RWPE2 (cell line): ENCODE measurements around the gene JAZF1.

ENCODE experiments used
- ATAC-seq: fragments of 200-7000 bp; cut with Tn5 transposase; 3 replicates; pipeline ENCODE4 v1.9.1; 2021; ENCODE audit warnings: low read depth
- DNase-seq: peaks from one replicate; pipeline ENCODE4 v3.0.0-alpha.2; 2020; ENCODE audit warnings: low spot score
- H3K27ac ChIP-seq: fragments of 450-650 bp; 2 replicates; pipeline ENCODE4 v1.5.1; 2017; ENCODE audit warnings: mild to moderate bottlenecking; ENCODE audit not compliant: poor library complexity, severe bottlenecking
- H3K27me3 ChIP-seq: fragments of 250-450 bp; sonication (Bioruptor Pico); 2 replicates; pipeline ENCODE4 v1.5.1; 2021; ENCODE audit warnings: mild to moderate bottlenecking, moderate library complexity; ENCODE audit not compliant: insufficient read depth, poor library complexity, severe bottlenecking
- H3K36me3 ChIP-seq: fragments of 250-450 bp; sonication (Bioruptor Pico); 2 replicates; pipeline ENCODE4 v1.5.1; 2020; ENCODE audit warnings: low read depth, mild to moderate bottlenecking, moderate library complexity
- H3K4me1 ChIP-seq: fragments of 250-450 bp; sonication (Bioruptor Pico); 2 replicates; pipeline ENCODE4 v1.5.1; 2021; ENCODE audit warnings: mild to moderate bottlenecking, moderate library complexity; ENCODE audit not compliant: insufficient read depth, poor library complexity, severe bottlenecking
- H3K4me3 ChIP-seq: fragments of 250-450 bp; sonication (Bioruptor Pico); 2 replicates; pipeline ENCODE4 v1.5.1; 2021; ENCODE audit warnings: mild to moderate bottlenecking, moderate library complexity; ENCODE audit not compliant: severe bottlenecking
- H3K9me3 ChIP-seq: fragments of 250-450 bp; sonication (Bioruptor Pico); 2 replicates; pipeline ENCODE4 v1.5.1; 2021; ENCODE audit warnings: mild to moderate bottlenecking, moderate library complexity; ENCODE audit not compliant: severe bottlenecking
- TF ChIP-seq, protein P1 (sequence below): fragments of 450-650 bp; IDR thresholded peaks from one replicate; pipeline ENCODE4 v1.5.1; 2017; ENCODE audit warnings: mild to moderate bottlenecking, moderate library complexity; ENCODE audit not compliant: poor library complexity, severe bottlenecking

Gene JAZF1

DNA sequence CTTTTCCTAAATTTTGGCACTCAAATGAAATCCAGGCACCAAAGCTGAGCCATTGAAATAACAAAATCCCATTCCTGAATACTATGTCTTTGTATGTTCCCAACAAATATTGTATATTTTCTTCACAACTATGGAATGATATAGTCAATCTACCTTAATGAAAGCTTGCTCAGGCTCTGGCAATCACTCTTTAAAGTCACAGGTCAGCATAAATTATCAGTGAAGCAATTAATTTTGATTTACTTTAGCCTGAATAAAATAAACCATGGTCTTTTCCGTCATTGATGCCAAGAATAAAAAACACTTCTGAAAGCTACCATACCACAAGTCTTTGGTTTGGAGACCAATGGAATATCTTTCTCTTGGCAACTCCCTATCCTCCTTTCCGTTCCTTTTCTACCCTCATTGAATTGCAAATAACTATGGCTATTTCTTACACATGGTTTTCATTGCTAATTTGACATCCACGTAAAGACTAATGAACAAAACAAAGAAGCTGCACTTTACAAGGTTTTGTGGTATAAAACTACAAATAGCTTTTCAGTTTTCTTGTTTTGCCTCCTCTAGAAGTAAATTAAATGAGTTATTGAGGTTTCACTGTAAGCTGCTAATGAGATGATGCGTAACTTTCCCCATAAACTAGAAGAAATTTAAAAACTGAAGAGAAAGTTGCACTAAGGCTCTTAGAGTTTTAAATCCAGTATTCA, 274.1 kb downstream of the JAZF1 start:
- Histone ChIP-seq H3K27ac (no peak overlapping the region), H3K36me3 (no peaks in the 10 kb centered on the region), H3K4me3 (no peak overlapping the region), H3K9me3 (no peaks in the 10 kb centered on the region), H3K4me1 (no peaks in the 10 kb centered on the region), H3K27me3 (no peaks in the 10 kb centered on the region)
- TF ChIP-seq, protein P1, sequence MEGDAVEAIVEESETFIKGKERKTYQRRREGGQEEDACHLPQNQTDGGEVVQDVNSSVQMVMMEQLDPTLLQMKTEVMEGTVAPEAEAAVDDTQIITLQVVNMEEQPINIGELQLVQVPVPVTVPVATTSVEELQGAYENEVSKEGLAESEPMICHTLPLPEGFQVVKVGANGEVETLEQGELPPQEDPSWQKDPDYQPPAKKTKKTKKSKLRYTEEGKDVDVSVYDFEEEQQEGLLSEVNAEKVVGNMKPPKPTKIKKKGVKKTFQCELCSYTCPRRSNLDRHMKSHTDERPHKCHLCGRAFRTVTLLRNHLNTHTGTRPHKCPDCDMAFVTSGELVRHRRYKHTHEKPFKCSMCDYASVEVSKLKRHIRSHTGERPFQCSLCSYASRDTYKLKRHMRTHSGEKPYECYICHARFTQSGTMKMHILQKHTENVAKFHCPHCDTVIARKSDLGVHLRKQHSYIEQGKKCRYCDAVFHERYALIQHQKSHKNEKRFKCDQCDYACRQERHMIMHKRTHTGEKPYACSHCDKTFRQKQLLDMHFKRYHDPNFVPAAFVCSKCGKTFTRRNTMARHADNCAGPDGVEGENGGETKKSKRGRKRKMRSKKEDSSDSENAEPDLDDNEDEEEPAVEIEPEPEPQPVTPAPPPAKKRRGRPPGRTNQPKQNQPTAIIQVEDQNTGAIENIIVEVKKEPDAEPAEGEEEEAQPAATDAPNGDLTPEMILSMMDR: no peak
- DNase-seq: no peak
- no peak for ATAC-seq

DNA sequence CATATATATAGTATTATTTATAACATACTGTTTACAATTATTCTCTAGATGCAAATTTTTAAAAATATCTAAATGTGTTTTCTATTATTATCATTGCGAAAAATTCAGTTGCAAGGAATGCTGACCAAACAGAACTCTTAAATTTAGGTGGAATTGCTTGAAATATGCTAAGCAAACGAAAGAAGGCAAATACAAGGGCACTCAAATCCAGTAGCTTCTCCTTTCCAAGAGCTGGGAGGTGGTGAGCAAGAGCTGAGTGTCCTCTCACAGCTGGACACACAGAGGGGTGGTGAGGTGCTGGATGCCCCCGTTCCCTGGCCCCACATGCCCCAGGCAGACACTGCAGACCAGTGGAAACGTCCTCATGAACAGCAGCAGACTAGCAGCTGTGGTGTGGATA, 274.6 kb downstream of the JAZF1 start:
- no peak for ATAC-seq
- H3K36me3 ChIP-seq: no peaks in the 10 kb centered on the region

DNA sequence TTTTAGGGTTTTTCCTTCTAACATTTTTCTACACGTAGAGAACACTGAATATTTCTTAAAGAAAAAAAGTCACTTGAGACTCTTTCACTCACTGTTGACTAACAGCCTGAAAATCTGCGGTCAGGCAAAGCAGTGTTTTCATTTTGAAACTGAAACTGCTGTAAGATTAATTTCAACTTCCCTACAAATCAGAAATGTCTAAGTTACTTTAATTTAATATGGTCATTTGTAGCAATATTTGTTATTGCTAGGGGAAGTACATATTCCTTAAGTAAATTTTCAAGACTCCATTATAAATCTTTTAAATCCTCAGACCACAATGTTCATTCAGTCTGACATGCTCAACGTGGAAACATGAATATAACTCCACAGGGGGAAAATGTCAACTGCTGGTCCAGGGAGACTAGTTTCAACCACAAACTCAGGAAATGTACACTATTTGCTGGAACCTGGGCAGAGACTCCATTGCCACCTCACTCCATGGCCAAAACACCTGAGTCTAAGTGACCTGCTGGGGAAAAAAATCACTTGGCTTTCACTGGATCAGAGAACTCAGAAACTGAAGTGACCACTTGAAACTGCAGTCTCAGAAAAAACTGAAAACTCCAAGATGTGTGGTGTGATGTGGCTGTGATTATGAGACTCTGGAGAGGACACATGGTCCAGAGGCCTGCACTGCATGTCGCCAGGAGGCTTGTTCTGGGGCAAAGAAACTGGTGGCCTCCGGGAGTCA, 279.4 kb downstream of the JAZF1 start:
- no peaks in the 10 kb centered on the region for H3K36me3 ChIP-seq
- H3K27ac ChIP-seq: peak overlapping the region; percentile 21
- no peaks in the 10 kb centered on the region for H3K9me3 ChIP-seq
- peak; percentile 78 for ATAC-seq
- no peaks in the 10 kb centered on the region for H3K4me1 ChIP-seq
- H3K27me3 ChIP-seq: no peaks in the 10 kb centered on the region
- H3K4me3 ChIP-seq: peak overlapping the region; percentile 15
- no peak for DNase-seq
- TF ChIP-seq, protein P1: no peak

More for the DNA sequence above, 274.6 kb downstream of the JAZF1 start:
- H3K4me1 ChIP-seq: no peaks in the 10 kb centered on the region
- TF ChIP-seq, protein P1: no peak
- H3K27me3 ChIP-seq: no peaks in the 10 kb centered on the region
- DNase-seq: no peak
- H3K27ac ChIP-seq: no peak overlapping the region
- H3K4me3 ChIP-seq: no peak overlapping the region
- no peaks in the 10 kb centered on the region for H3K9me3 ChIP-seq

DNA sequence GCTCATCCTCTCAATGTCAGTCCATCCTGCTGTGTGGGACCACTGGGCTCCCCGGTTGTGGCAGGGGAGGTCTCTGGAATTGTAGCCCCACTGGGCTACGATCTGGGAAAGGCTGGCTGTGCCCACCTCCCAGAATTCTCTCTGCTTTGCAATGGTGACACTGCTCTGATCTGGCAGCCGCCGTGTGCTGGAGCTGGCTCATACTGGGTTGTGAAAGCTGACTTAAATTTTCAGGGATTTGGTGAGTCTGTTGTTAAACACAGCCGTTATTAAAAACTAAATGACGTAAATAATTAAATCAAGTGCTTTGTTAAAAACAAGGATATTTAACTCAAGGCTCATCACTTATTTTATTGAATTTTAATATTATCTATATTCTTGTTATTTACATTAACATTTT, 280.6 kb downstream of the JAZF1 start:
- Histone ChIP-seq H3K27ac (no peak overlapping the region), H3K27me3 (no peaks in the 10 kb centered on the region), H3K9me3 (no peaks in the 10 kb centered on the region), H3K4me3 (no peak overlapping the region), H3K4me1 (no peaks in the 10 kb centered on the region), H3K36me3 (no peaks in the 10 kb centered on the region)
- ATAC-seq: no peak
- DNase-seq: no peak
- TF ChIP-seq, protein P1: no peak

DNA sequence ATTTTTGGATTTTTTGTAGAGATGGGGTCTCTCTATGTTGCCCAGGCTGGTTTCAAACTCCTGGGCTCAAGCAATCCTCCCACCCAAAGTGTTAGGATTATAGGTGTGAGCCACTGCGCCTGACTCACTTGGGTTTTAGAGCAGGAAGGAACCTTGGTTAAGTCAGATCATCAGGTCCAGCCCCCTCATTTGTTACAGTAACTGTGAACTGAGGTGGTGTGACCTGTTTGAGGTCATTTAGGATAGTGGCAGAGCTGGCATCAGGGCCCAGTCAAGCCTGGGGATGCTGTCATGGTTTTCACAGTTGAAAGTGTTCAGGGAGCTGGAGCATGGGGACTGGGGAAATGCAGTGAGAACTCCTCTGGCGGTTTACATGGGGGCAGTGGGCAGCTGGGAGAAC, 281.0 kb downstream of the JAZF1 start:
- Histone ChIP-seq H3K36me3 (no peaks in the 10 kb centered on the region; the same call in 1 of the 2 replicates), H3K27ac (no peak overlapping the region), H3K4me1 (no peaks in the 10 kb centered on the region), H3K4me3 (no peak overlapping the region), H3K9me3 (no peaks in the 10 kb centered on the region), H3K27me3 (no peaks in the 10 kb centered on the region)
- TF ChIP-seq, protein P1: no peak
- DNase-seq (no peak), ATAC-seq (no peak)
